ENCODE results near the gene FOXJ1. TPM values are rescaled to one million over a fixed set of nuclear protein-coding genes. Genes with fewer than 3 reads are reported as not detected.

The FOXJ1 gene
- total and polyA plus RNA-seq, 8 donors: 0.12 to 6.7 (median 1.3) TPM; not detected in 3

DNA sequence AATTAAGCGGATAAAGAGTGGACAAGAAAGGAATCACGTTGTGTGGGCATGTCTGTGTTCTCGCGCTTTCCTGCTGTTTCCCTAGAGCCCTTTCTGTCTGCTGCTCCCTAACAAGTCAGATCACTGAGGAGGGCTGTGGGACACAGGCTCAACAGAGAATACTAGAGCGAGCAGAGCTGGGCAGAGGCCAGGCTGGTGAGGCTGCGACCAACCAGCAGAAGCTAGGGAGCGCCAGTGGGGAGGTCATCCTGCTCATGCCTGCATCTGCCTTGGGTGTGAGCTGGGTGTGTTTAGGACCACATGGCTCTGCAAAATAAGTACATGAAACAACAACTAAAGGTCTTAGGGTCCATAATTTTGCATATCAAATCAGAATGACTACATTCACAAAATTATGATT lies 11.5 kb upstream of the FOXJ1 start:
- 87 to 90% (median 88%) methylated on average over 7 of the region's 7 CpGs for WGBS, 5 donors
- H3K27me3 ChIP-seq: no peaks in the 10 kb centered on the region
- peaks cover 0 to under 1% (median 0%) of the 10 kb centered on the region in 4 donors for H3K36me3 ChIP-seq
- intact Hi-C loops (cut with DNase I; ENCODE audit: low total_unique reads): no loop called here
- no peak for DNase-seq
- no peaks in the 10 kb centered on the region for H3K9me3 ChIP-seq
- no peak overlapping the region for H3K4me3 ChIP-seq
- peaks cover 0 to 25% (median 10%) of the 10 kb centered on the region in 4 donors for H3K4me1 ChIP-seq
- TF ChIP-seq POLR2A (IDR thresholded peaks at IDR 0.05): no peak
- TF ChIP-seq POLR2AphosphoS5 (IDR thresholded peaks at IDR 0.05): no peak
- TF ChIP-seq EP300 (IDR thresholded peaks at IDR 0.05): no peak
- TF ChIP-seq, protein P1, sequence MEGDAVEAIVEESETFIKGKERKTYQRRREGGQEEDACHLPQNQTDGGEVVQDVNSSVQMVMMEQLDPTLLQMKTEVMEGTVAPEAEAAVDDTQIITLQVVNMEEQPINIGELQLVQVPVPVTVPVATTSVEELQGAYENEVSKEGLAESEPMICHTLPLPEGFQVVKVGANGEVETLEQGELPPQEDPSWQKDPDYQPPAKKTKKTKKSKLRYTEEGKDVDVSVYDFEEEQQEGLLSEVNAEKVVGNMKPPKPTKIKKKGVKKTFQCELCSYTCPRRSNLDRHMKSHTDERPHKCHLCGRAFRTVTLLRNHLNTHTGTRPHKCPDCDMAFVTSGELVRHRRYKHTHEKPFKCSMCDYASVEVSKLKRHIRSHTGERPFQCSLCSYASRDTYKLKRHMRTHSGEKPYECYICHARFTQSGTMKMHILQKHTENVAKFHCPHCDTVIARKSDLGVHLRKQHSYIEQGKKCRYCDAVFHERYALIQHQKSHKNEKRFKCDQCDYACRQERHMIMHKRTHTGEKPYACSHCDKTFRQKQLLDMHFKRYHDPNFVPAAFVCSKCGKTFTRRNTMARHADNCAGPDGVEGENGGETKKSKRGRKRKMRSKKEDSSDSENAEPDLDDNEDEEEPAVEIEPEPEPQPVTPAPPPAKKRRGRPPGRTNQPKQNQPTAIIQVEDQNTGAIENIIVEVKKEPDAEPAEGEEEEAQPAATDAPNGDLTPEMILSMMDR (IDR thresholded peaks at IDR 0.05): no peak
- H3K27ac ChIP-seq: peak overlapping the region in 1 of 5 donors; percentile 76

DNA sequence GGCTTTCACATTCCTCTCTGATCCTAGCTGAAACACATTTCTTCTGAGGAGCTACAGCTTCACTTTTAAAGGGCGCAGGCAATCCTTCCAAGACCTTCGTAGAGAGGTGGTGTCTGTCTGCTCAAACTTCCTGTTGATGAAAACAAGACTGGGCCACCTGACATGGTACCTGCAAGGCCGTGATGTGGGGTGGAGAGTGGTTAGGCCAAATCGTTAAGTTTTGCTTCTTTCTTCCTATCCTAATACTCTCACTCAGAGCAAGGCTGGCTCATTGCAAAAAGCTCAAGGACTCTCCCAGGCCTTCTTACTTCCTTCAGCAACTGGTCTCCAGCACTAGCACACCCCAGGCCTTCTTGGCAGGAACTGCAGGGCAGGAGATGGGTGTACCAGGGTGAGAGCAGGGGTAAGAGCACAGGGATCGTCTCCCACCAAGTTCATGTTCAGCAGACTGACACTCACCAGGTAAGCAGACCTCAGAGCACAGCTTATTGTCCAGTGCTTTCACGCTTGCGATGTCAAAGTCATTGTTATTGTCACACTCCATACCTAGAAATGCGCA lies 10.9 kb upstream of the FOXJ1 start:
- no peaks in the 10 kb centered on the region for H3K27me3 ChIP-seq
- DNase-seq: no peak
- H3K4me1 ChIP-seq: peaks cover 0 to 25% (median 10%) of the 10 kb centered on the region in 4 donors
- intact Hi-C loops (cut with DNase I; ENCODE audit: low total_unique reads): no loop called here
- H3K36me3 ChIP-seq: no peaks in the 10 kb centered on the region
- H3K4me3 ChIP-seq: no peak overlapping the region
- H3K27ac ChIP-seq: peak overlapping the region in 1 of 5 donors; percentile 76
- no peaks in the 10 kb centered on the region for H3K9me3 ChIP-seq
- TF ChIP-seq POLR2A (IDR thresholded peaks at IDR 0.05) (no peak), POLR2AphosphoS5 (IDR thresholded peaks at IDR 0.05) (no peak), EP300 (IDR thresholded peaks at IDR 0.05) (no peak)
- TF ChIP-seq, protein P1 (IDR thresholded peaks at IDR 0.05): no peak
- 85 to 93% (median 92%) methylated on average over 8 of the region's 8 CpGs for WGBS, 5 donors

DNA sequence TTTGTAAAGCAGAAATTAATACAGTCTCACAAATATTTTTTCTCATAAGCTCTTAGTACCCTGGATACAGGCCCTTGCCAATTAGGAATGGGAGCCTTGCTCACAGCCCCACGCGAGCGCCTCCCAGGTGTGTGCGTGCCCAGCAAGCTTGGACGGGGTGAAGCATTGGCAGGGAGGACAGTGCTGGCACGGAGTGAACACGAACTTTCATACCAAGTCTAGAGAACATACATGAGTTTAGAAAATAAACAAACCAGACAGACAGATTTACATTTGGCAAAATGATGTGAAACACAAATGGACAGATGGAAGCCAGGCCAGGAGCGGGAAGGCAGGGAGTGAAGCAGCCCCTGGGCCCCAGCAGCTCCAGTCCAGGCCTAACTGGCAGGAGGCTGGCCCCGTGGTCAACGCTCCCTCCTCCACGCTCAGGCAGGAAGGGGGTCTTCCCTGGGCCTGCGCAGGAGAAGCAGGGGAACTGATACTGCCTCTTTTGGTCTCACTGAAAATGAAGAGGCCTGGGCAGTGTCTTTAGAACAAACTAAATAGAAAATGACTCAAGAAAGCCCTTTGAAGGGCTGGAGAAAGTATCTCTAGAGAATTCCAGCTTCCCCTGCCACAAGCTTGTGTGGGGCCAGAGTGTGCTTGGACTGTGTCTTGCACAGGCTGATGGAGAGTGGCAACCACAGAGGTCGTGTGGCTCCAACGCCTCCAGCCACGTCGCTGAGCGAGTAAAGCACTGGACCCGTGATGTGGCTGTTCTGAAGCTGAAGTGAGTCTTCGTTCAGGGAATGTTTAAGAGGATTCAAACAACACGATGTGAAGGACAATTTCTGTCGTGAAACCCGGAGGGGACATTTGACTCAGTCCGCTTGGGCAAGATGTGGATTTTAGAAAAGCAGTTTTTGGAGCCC lies 9.9 kb upstream of the FOXJ1 start:
- TF ChIP-seq POLR2AphosphoS5 (IDR thresholded peaks at IDR 0.05) (no peak), EP300 (IDR thresholded peaks at IDR 0.05) (no peak), POLR2A (IDR thresholded peaks at IDR 0.05) (no peak)
- TF ChIP-seq, protein P1 (IDR thresholded peaks at IDR 0.05): no peak
- H3K27me3 ChIP-seq: no peaks in the 10 kb centered on the region
- 75 to 88% (median 84%) methylated on average over 23 of the region's 23 CpGs for WGBS, 5 donors
- no peak overlapping the region for H3K4me3 ChIP-seq
- H3K4me1 ChIP-seq: peaks cover 0 to 25% (median 11%) of the 10 kb centered on the region in 4 donors
- no peaks in the 10 kb centered on the region for H3K36me3 ChIP-seq
- H3K9me3 ChIP-seq: no peaks in the 10 kb centered on the region
- DNase-seq: peak in 1 of 2 donors; percentile 62
- intact Hi-C loops (cut with DNase I; ENCODE audit: low total_unique reads): no loop called here
- peak overlapping the region in 4 of 5 donors; percentile 9 to 76 (median 28) for H3K27ac ChIP-seq

DNA sequence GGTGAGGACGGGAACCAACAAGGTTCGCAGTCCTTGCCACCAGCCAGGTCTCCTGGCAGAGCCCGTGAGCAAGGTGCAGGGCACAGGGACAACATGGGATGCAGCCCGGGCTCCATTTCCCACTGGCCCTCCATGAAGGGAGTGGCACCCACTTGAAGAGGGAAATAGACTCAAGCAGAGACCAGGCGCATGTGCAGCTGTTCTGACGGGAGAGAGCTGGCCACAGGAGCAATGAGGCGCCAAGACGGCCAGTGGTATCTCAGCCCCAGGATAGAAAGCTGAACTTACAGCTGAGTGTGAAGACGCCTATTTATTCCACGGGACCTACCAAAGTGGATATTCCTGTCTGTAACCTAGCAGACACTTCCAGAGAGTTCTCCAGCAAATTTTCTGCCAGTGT lies 8.2 kb upstream of the FOXJ1 start:
- 86 to 91% (median 90%) methylated on average over 8 to 10 of the region's 10 CpGs for WGBS, 5 donors
- H3K27me3 ChIP-seq: no peaks in the 10 kb centered on the region
- H3K4me3 ChIP-seq: no peak overlapping the region
- no peaks in the 10 kb centered on the region for H3K9me3 ChIP-seq
- no peaks in the 10 kb centered on the region for H3K36me3 ChIP-seq
- H3K27ac ChIP-seq: peak overlapping the region in 1 of 5 donors; percentile 76
- intact Hi-C loops (cut with DNase I; ENCODE audit: low total_unique reads): no loop called here
- DNase-seq: no peak
- H3K4me1 ChIP-seq: peaks cover 0 to 32% (median 13%) of the 10 kb centered on the region in 4 donors
- TF ChIP-seq POLR2AphosphoS5 (IDR thresholded peaks at IDR 0.05) (no peak), POLR2A (IDR thresholded peaks at IDR 0.05) (no peak), EP300 (IDR thresholded peaks at IDR 0.05) (no peak)
- TF ChIP-seq, protein P1 (IDR thresholded peaks at IDR 0.05): no peak
